Thoracic aorta (tissue), 2 donors: ENCODE measurements around the gene ABCA10. TPM values are rescaled to one million over a fixed set of nuclear protein-coding genes. Genes with fewer than 3 reads are reported as not detected.

ENCODE experiments used
- ATAC-seq: fragments of 150-250 bp; one replicate; pipeline ENCODE4 v1.8.0; 2017; ENCODE audit warnings: low read depth; ENCODE audit not compliant: insufficient number of reproducible peaks, low FRiP score
- DNase-seq: peaks from one replicate; pipeline ENCODE4 v3.0.0-alpha.2; 2020; ENCODE audit warnings: low spot score
- H3K27ac ChIP-seq, 2 donors: fragments of 200-600 bp; sonication (generic); 1 replicate in 1 of 2; 2 replicates in 1 of 2; pipeline ENCODE4 v1.5.1; 2016; ENCODE audit warnings: mild to moderate bottlenecking in 2 of 2, moderate library complexity in 2 of 2
- H3K27me3 ChIP-seq: fragments of 200-600 bp; sonication (generic); replicated peaks from 2 replicates; pipeline ENCODE4 v1.6.0; 2016; ENCODE audit warnings: mild to moderate bottlenecking; ENCODE audit not compliant: insufficient read depth
- H3K36me3 ChIP-seq: fragments of 200-600 bp; sonication (generic); one replicate; pipeline ENCODE4 v1.5.1; 2016
- H3K4me1 ChIP-seq, 2 donors: fragments of 200-600 bp; sonication (generic); 1 replicate in 1 of 2; 2 replicates in 1 of 2; pipeline versions ENCODE4 v1.5.1 to v1.6.0; 2016; ENCODE audit warnings: low read depth in 2 of 2, mild to moderate bottlenecking in 1 of 2; ENCODE audit not compliant: control insufficient read depth in 1 of 2
- H3K4me3 ChIP-seq: fragments of 200-600 bp; sonication (generic); 2 replicates; pipeline ENCODE4 v1.5.1; 2016; ENCODE audit warnings: mild to moderate bottlenecking
- H3K9me3 ChIP-seq: fragments of 200-600 bp; sonication (generic); 2 replicates; pipeline ENCODE4 v1.5.1; 2016
- CTCF ChIP-seq: fragments of 200-600 bp; sonication (generic); IDR thresholded peaks from one replicate; pipeline ENCODE4 v1.5.1; 2019; ENCODE audit warnings: antibody characterized with exemption
- total RNA-seq, 2 donors: library from RNA; depleted of rRNA; stranded (reverse); fragments of >200 nt; gene quantifications; one replicate each; pipeline versions ENCODE4 v1.1.0 to v1.2.3, GENCODE V29; 2016

The ABCA10 gene
- total RNA-seq, 2 donors from 2014 or later: 3.2 to 4.5 TPM

DNA sequence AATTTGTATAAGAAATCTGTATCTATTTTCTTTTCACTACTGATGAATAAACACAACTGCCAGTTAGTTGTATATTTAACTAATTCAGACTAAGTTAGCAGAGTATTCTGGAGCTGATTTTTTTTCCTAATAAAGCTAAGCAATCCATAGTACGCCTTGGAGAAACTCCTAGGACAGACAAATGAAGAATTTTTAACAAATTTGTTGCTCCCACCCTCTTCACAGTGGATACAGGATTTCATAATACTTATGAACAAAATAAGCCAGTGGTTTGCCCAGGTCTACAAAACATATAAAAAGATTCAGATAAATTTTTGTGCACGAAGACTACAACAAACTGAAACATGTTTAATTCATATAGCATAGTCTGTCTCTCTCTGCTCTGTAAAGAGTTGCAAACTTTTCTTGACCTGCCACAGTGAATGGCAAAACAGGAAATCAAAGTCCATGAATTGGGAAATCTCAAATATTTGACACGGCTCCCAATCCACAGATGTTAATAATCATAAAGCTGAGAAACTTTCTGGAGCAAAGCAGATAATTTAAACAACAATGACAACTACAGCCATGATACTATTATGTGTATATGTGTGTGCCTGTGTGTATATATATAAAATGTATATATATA lies 86.3 kb downstream of the ABCA10 start:
- no peak for TF ChIP-seq CTCF
- Histone ChIP-seq H3K4me1 (peaks cover 0 to 4% of the 10 kb centered on the region in 2 donors), H3K27ac (no peak overlapping the region), H3K9me3 (no peaks in the 10 kb centered on the region), H3K27me3 (no peaks in the 10 kb centered on the region), H3K4me3 (peak overlapping the region; percentile 25), H3K36me3 (no peaks in the 10 kb centered on the region)
- no peak for DNase-seq
- ATAC-seq: no peak

GRCh38 chr17:69141431-69142174 lies 87.0 kb downstream of the ABCA10 start, which contains the start of gene ABCA6:
ABCA6 (minus strand) TSS chr17:69141895; CDS start chr17:69140703, 1,192 bp downstream.
- Histone ChIP-seq H3K9me3 (no peaks in the 10 kb centered on the region), H3K4me1 (peaks cover 0 to 4% of the 10 kb centered on the region in 2 donors), H3K27ac (no peak within 1 kb of the TSS), H3K4me3 (peak within 1 kb of the TSS; percentile 34), H3K27me3 (no peaks in the 10 kb centered on the region), H3K36me3 (no peaks in the 10 kb centered on the region)
- ATAC-seq (no peak), DNase-seq (no peak)
- no peak for TF ChIP-seq CTCF

- H3K36me3 ChIP-seq: no peaks in the 10 kb centered on the region
- H3K27me3 ChIP-seq: no peaks in the 10 kb centered on the region
- DNase-seq (no peak), ATAC-seq (no peak)
- no peak overlapping the region for H3K4me3 ChIP-seq
- no peak overlapping the region for H3K27ac ChIP-seq
- no peaks in the 10 kb centered on the region for H3K9me3 ChIP-seq
- H3K4me1 ChIP-seq: no peaks in the 10 kb centered on the region
- TF ChIP-seq CTCF: no peak
Measured at GRCh38 chr17:69134112-69134511, 94.5 kb downstream of the ABCA10 start.

GRCh38 chr17:69130627-69131296 lies 97.9 kb downstream of the ABCA10 start:
- H3K4me1 ChIP-seq: no peaks in the 10 kb centered on the region
- no peaks in the 10 kb centered on the region for H3K9me3 ChIP-seq
- no peak for DNase-seq
- H3K27ac ChIP-seq: no peak overlapping the region
- no peak for ATAC-seq
- no peaks in the 10 kb centered on the region for H3K36me3 ChIP-seq
- no peaks in the 10 kb centered on the region for H3K27me3 ChIP-seq
- no peak for TF ChIP-seq CTCF
- no peak overlapping the region for H3K4me3 ChIP-seq

GRCh38 chr17:69123626-69124025 lies 105.0 kb downstream of the ABCA10 start:
- Histone ChIP-seq H3K4me1 (no peaks in the 10 kb centered on the region), H3K27ac (no peak overlapping the region)
- TF ChIP-seq CTCF: no peak

More at GRCh38 chr17:69123626-69124025, 105.0 kb downstream of the ABCA10 start:
- DNase-seq (no peak), ATAC-seq (no peak)
- Histone ChIP-seq H3K9me3 (no peaks in the 10 kb centered on the region), H3K4me3 (no peak overlapping the region), H3K36me3 (no peaks in the 10 kb centered on the region), H3K27me3 (no peaks in the 10 kb centered on the region)
